Measurements from ENCODE around the gene ZNF48.

ZNF48 gene

DNA sequence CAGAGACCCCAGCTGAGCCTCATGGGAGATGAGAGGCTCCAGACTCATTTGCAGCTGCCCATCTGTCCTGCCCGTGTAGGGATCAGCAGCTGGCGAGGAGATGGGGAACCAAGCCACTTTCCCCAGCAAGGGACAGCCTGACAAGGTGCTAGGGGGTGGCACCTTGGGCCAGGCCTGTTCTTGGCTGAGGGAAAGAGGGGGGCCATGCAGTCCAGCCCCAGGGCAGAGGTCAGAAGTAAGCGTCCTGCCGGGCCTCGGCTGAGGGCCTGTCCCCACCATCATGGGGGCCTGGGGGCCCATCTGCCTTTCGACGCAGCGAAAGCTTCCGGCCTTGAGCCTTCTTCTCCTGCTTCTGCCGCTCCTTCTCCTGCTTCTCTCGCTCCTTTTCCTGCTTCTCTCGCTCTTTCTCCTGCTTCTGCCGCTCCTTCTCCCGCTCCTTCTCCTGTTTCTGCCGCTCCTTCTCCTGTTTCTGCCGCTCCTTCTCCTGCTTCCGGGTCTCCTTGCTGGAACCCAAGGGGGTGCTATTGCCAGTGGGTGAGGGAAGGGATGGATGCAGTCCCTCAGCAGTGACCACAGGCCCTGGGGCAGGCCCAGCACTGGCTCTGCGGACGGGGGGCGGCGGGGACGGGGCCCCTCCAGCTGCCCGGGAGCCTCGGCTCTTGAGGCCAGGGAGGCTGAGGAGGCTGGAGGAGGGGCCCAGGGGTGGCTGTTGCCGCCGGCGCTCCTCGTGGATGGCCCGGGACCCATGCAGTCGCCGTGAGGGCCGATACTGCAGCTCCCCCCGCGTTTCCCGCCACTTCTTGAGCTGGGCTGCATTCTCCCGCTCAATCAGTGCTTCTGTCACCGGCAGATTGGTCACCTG lies 37.3 kb upstream of the ZNF48 start:
- Histone ChIP-seq H3F3A (ENCODE audit: insufficient read depth, low read length) (peaks cover 9% of the 10 kb centered on the region), H3K4me2 (ENCODE audit: low read depth, low read length) (no peak overlapping the region), H3K4me3 (ENCODE audit: low read length) (no peak overlapping the region), H3K27me3 (replicated peaks; ENCODE audit: insufficient read depth, low read length) (no peaks in the 10 kb centered on the region), H3K36me3 (replicated peaks; ENCODE audit: insufficient read depth, low read length) (no peaks in the 10 kb centered on the region; the same call in 1 of the 2 replicates), H3K79me2 (ENCODE audit: low read length) (peaks cover 62% of the 10 kb centered on the region), H3K27ac (ENCODE audit: low read length) (no peak overlapping the region), H3K9ac (ENCODE audit: low read length) (no peak overlapping the region), H3K9me2 (replicated peaks; ENCODE audit: insufficient read depth, low read length) (no peaks in the 10 kb centered on the region), H2AFZ (ENCODE audit: low read length) (no peak overlapping the region), H3K4me1 (ENCODE audit: low read length) (peaks cover 16% of the 10 kb centered on the region), H3K9me3 (replicated peaks; ENCODE audit: insufficient read depth, low read length) (no peaks in the 10 kb centered on the region), H4K20me1 (ENCODE audit: insufficient read depth, low read length) (no peaks in the 10 kb centered on the region)
- no peak for DNase-seq
- TF ChIP-seq EZH2 (optimal IDR thresholded peaks at IDR 0.05; ENCODE audit: low read depth, low read length): no peak
- TF ChIP-seq, protein P1, sequence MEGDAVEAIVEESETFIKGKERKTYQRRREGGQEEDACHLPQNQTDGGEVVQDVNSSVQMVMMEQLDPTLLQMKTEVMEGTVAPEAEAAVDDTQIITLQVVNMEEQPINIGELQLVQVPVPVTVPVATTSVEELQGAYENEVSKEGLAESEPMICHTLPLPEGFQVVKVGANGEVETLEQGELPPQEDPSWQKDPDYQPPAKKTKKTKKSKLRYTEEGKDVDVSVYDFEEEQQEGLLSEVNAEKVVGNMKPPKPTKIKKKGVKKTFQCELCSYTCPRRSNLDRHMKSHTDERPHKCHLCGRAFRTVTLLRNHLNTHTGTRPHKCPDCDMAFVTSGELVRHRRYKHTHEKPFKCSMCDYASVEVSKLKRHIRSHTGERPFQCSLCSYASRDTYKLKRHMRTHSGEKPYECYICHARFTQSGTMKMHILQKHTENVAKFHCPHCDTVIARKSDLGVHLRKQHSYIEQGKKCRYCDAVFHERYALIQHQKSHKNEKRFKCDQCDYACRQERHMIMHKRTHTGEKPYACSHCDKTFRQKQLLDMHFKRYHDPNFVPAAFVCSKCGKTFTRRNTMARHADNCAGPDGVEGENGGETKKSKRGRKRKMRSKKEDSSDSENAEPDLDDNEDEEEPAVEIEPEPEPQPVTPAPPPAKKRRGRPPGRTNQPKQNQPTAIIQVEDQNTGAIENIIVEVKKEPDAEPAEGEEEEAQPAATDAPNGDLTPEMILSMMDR (IDR thresholded peaks at IDR 0.05; ENCODE audit: low read length): no peak

DNA sequence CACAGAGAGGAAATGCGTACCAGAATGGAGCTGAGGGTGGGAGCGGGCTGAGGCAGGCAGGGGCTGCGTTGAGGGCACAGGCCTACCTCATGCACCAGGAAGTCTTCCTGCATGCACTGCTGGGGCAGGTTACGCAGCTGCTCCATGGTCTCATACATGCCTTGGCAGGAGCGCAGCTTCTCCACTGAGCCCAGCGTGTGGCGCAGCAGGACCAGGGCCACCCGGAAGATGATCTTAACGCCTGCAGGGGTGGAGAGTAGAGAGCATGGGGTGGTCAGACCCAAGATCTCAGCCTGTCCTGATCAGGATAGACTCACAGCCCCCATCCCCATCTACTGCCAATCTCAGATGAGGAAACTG lies 36.7 kb upstream of the ZNF48 start:
- Histone ChIP-seq H3K4me2 (ENCODE audit: low read depth, low read length) (no peak overlapping the region), H4K20me1 (ENCODE audit: insufficient read depth, low read length) (no peaks in the 10 kb centered on the region), H3K27ac (ENCODE audit: low read length) (no peak overlapping the region), H3K27me3 (replicated peaks; ENCODE audit: insufficient read depth, low read length) (no peaks in the 10 kb centered on the region), H3K9me2 (replicated peaks; ENCODE audit: insufficient read depth, low read length) (no peaks in the 10 kb centered on the region), H3K36me3 (replicated peaks; ENCODE audit: insufficient read depth, low read length) (no peaks in the 10 kb centered on the region; the same call in 1 of the 2 replicates), H3K4me1 (ENCODE audit: low read length) (peaks cover 15% of the 10 kb centered on the region), H3K4me3 (ENCODE audit: low read length) (no peak overlapping the region), H3K79me2 (ENCODE audit: low read length) (peaks cover 62% of the 10 kb centered on the region), H2AFZ (ENCODE audit: low read length) (no peak overlapping the region), H3K9me3 (replicated peaks; ENCODE audit: insufficient read depth, low read length) (no peaks in the 10 kb centered on the region), H3K9ac (ENCODE audit: low read length) (no peak overlapping the region), H3F3A (ENCODE audit: insufficient read depth, low read length) (peaks cover 9% of the 10 kb centered on the region)
- TF ChIP-seq EZH2phosphoT487 (IDR thresholded peaks at IDR 0.05; ENCODE audit: low read length) (no peak), EZH2 (optimal IDR thresholded peaks at IDR 0.05; ENCODE audit: low read depth, low read length) (no peak)
- TF ChIP-seq, protein P1 (IDR thresholded peaks at IDR 0.05; ENCODE audit: low read length): no peak
- no peak for DNase-seq

DNA sequence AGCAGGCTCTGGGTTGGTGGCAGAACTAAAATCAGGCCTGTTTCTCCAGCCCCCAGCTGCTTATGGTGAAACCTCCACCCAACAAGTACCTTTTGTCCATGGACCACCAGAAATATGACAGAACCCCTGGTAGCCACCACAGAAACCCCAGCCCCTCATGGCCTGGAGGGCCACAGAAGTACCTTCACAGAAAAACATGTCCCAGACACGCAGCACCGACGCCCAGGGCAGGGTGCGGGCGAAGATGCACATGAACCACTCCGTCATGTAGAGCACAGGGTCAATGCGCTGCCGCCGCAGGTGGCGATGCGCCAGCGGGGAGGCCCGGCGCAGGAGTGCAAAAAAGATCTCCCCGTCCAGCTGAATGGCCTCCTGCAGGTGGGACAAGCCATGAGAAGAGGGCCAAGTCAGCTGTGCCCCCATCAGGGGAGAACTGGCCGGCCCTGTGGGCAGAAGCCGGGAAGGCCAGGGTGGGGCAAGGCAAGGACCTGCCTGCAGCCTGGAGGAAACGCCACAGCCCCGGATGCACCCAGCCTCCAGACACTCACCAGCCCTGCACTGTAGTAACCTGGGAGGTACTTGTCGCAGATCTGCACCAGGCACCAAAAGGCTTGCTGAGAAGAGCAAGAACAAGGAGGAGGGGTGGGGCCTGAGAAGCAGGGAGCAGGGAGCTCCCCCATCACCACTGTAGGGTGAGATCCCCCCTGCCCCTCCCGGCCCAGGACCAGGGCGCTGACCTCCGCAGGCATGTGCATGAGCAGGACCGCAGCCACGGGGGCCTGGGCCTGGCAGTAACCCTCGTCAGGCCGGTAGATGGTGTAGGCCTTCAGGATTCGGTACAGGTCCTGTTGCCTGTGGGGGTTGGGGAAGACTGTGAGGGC lies 36.0 kb upstream of the ZNF48 start:
- no peak overlapping the region for H3K27ac ChIP-seq (ENCODE audit: low read length)
- peaks cover 62% of the 10 kb centered on the region for H3K79me2 ChIP-seq (ENCODE audit: low read length)
- no peak overlapping the region for H3K4me2 ChIP-seq (ENCODE audit: low read depth, low read length)
- no peaks in the 10 kb centered on the region; the same call in 1 of the 2 replicates for H3K36me3 ChIP-seq (replicated peaks; ENCODE audit: insufficient read depth, low read length)
- H3K4me1 ChIP-seq (ENCODE audit: low read length): peaks cover 8% of the 10 kb centered on the region; the same call in 1 of the 2 replicates
- TF ChIP-seq EZH2 (optimal IDR thresholded peaks at IDR 0.05; ENCODE audit: low read depth, low read length) (no peak), EZH2phosphoT487 (IDR thresholded peaks at IDR 0.05; ENCODE audit: low read length) (no peak)
- TF ChIP-seq, protein P1 (IDR thresholded peaks at IDR 0.05; ENCODE audit: low read length): no peak
- H3K4me3 ChIP-seq (ENCODE audit: low read length): no peak overlapping the region
- H3K9me2 ChIP-seq (replicated peaks; ENCODE audit: insufficient read depth, low read length): no peaks in the 10 kb centered on the region
- peaks cover 9% of the 10 kb centered on the region for H3F3A ChIP-seq (ENCODE audit: insufficient read depth, low read length)
- no peak overlapping the region for H2AFZ ChIP-seq (ENCODE audit: low read length)
- H3K9me3 ChIP-seq (replicated peaks; ENCODE audit: insufficient read depth, low read length): no peaks in the 10 kb centered on the region
- no peak for DNase-seq
- H3K9ac ChIP-seq (ENCODE audit: low read length): no peak overlapping the region
- no peaks in the 10 kb centered on the region for H4K20me1 ChIP-seq (ENCODE audit: insufficient read depth, low read length)
- H3K27me3 ChIP-seq (replicated peaks; ENCODE audit: insufficient read depth, low read length): no peaks in the 10 kb centered on the region
